ENCODE data around the gene JMJD1C. TPM values are rescaled to one million over a fixed set of nuclear protein-coding genes. Genes with fewer than 3 reads are reported as not detected.

JMJD1C gene
- total RNA-seq, 2 experiments from 2014 or later = 389 to 399 TPM

DNA sequence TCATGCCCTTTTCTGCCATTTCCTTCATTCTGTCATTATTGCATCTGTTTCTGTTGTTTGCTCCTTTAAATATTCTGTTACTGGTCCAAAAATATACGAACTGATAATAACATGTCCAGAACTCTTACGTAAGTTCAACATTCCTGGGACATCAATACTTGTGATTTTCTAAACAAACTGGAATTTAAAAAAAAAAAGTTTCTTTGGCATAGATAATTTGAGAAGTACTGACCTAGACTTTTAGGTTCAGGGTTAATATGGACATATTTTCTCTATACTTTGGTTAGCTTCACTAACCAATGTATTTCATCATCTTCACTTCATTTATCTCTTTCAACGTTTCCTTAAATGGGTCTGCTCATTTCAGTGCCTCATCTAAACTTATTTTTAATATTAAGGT, 147.3 kb downstream of the JMJD1C start:
- Histone ChIP-seq H3K36me3 (ENCODE audit: insufficient read depth, low read length) (no peaks in the 10 kb centered on the region), H3K9me3 (ENCODE audit: control insufficient read depth in 1 of 2, insufficient read depth in 1 of 2, low read length in 2 of 2) (no peaks in the 10 kb centered on the region), H3K4me1 (ENCODE audit: insufficient read depth, low read length) (no peaks in the 10 kb centered on the region), H3K27me3 (ENCODE audit: control insufficient read depth in 1 of 2, insufficient read depth in 2 of 2, low read length in 2 of 2) (no peaks in the 10 kb centered on the region), H3K4me3 (ENCODE audit: low read length) (no peak overlapping the region), H3K27ac (ENCODE audit: low read depth in 1 of 2, low read length in 2 of 2) (no peak overlapping the region)
- Mint-ChIP-seq H3K27ac (no peak overlapping the region), H3K27me3 (no peaks in the 10 kb centered on the region), H3K4me3 (no peak overlapping the region), H3K9me3 (no peaks in the 10 kb centered on the region), H3K36me3 (ENCODE audit: low read depth) (no peaks in the 10 kb centered on the region), H3K4me1 (ENCODE audit: low read depth) (peaks cover 5% of the 10 kb centered on the region)
- ChIA-PET POLR2A (no interaction called here), CTCF (no interaction called here)
- TF ChIP-seq, protein P1, sequence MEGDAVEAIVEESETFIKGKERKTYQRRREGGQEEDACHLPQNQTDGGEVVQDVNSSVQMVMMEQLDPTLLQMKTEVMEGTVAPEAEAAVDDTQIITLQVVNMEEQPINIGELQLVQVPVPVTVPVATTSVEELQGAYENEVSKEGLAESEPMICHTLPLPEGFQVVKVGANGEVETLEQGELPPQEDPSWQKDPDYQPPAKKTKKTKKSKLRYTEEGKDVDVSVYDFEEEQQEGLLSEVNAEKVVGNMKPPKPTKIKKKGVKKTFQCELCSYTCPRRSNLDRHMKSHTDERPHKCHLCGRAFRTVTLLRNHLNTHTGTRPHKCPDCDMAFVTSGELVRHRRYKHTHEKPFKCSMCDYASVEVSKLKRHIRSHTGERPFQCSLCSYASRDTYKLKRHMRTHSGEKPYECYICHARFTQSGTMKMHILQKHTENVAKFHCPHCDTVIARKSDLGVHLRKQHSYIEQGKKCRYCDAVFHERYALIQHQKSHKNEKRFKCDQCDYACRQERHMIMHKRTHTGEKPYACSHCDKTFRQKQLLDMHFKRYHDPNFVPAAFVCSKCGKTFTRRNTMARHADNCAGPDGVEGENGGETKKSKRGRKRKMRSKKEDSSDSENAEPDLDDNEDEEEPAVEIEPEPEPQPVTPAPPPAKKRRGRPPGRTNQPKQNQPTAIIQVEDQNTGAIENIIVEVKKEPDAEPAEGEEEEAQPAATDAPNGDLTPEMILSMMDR (IDR thresholded peaks at IDR 0.05) = no peak
- intact Hi-C loops (cut with DNase I, micrococcal nuclease) = no loop called here
- no peak for DNase-seq
- ATAC-seq (ENCODE audit: poor library complexity) = no peak

DNA sequence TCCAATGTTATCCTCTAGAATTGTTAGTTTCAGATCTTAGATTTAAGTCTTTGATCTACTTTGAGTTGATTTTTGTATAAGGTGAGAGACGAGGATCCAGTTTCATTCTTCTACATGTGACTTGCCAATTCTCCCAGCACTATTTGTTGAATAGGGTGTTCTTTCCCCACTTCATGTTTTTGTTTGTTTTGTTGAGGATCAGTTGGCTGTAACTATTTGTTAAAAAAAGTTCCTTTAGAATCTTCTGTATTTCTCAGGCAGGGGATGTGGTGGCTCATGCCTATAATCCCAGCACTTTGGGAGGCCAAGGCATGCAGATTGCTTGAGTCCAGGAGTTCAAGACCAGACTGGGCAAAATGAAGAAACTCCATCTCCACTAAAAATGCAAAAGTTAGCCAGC, 151.8 kb downstream of the JMJD1C start:
- H3K36me3 Mint-ChIP-seq (ENCODE audit: low read depth) = no peaks in the 10 kb centered on the region
- H3K9me3 ChIP-seq (ENCODE audit: control insufficient read depth in 1 of 2, insufficient read depth in 1 of 2, low read length in 2 of 2) = no peaks in the 10 kb centered on the region
- no peak overlapping the region for H3K27ac Mint-ChIP-seq
- H3K27ac ChIP-seq (ENCODE audit: low read depth in 1 of 2, low read length in 2 of 2) = no peak overlapping the region
- H3K4me1 ChIP-seq (ENCODE audit: insufficient read depth, low read length) = no peaks in the 10 kb centered on the region
- no peak overlapping the region for H3K4me3 Mint-ChIP-seq
- TF ChIP-seq, protein P1 (IDR thresholded peaks at IDR 0.05) = no peak
- peaks cover 6% of the 10 kb centered on the region for H3K4me1 Mint-ChIP-seq (ENCODE audit: low read depth)
- no peaks in the 10 kb centered on the region for H3K27me3 ChIP-seq (ENCODE audit: control insufficient read depth in 1 of 2, insufficient read depth in 2 of 2, low read length in 2 of 2)
- CTCF ChIA-PET = no interaction called here
- intact Hi-C loops (cut with DNase I, micrococcal nuclease) = no loop called here
- no peaks in the 10 kb centered on the region for H3K9me3 Mint-ChIP-seq
- no peak for ATAC-seq (ENCODE audit: poor library complexity)
- H3K36me3 ChIP-seq (ENCODE audit: insufficient read depth, low read length) = no peaks in the 10 kb centered on the region
- POLR2A ChIA-PET = no interaction called here
- no peak for DNase-seq
- H3K27me3 Mint-ChIP-seq = no peaks in the 10 kb centered on the region
- no peak overlapping the region for H3K4me3 ChIP-seq (ENCODE audit: low read length)

DNA sequence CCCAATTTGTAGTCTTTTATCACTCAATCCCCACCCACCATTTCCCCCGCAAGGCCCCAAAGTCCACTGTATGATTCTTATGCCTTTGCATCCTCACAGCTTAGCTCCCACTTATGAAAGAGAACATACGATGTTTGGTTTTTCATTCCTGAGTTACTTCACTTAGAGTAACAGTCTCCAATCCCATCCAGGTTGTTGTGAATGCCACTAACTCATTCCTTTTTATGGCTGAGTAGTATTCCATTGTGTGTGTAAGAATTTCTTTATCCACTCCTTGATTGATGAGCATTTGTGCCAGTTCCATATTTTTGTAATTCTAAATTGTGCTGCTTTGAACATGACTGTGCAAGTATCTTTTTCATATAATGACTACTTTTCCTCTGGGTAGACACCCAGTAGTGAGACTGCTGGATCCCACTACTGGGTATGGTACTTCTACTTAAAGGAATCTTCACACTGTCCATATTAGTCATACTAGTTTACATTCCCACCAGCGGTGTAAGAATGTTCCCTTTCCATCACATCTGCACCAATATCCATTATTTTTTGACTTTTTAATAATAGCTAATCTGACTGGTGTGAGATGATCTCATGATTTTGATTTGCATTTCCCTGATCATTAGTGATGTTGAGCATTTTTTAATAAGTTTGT, 152.6 kb downstream of the JMJD1C start:
- H3K27ac ChIP-seq (ENCODE audit: low read depth in 1 of 2, low read length in 2 of 2) = no peak overlapping the region
- no peak overlapping the region for H3K4me3 Mint-ChIP-seq
- peaks cover 14% of the 10 kb centered on the region for H3K4me1 Mint-ChIP-seq (ENCODE audit: low read depth)
- H3K9me3 Mint-ChIP-seq = no peaks in the 10 kb centered on the region
- H3K4me3 ChIP-seq (ENCODE audit: low read length) = no peak overlapping the region
- ATAC-seq (ENCODE audit: poor library complexity) (no peak), DNase-seq (no peak)
- H3K36me3 ChIP-seq (ENCODE audit: insufficient read depth, low read length) = no peaks in the 10 kb centered on the region
- intact Hi-C loops (cut with DNase I, micrococcal nuclease) = no loop called here
- H3K27ac Mint-ChIP-seq = no peak overlapping the region
- CTCF ChIA-PET = no interaction called here
- H3K36me3 Mint-ChIP-seq (ENCODE audit: low read depth) = peaks cover 8% of the 10 kb centered on the region
- H3K4me1 ChIP-seq (ENCODE audit: insufficient read depth, low read length) = no peaks in the 10 kb centered on the region
- no peaks in the 10 kb centered on the region for H3K27me3 Mint-ChIP-seq
- POLR2A ChIA-PET = no interaction called here
- TF ChIP-seq, protein P1 (IDR thresholded peaks at IDR 0.05) = no peak
- no peaks in the 10 kb centered on the region for H3K27me3 ChIP-seq (ENCODE audit: control insufficient read depth in 1 of 2, insufficient read depth in 2 of 2, low read length in 2 of 2)
- H3K9me3 ChIP-seq (ENCODE audit: control insufficient read depth in 1 of 2, insufficient read depth in 1 of 2, low read length in 2 of 2) = no peaks in the 10 kb centered on the region

All from CD4-positive, alpha-beta T cell (primary cell).